ENCODE data around the gene CARHSP1. TPM values are rescaled to one million over a fixed set of nuclear protein-coding genes. Genes with fewer than 3 reads are reported as not detected.

The CARHSP1 gene
- total RNA-seq, 1 donor from 2014 or later: 61.5 TPM

- Histone ChIP-seq H3K9ac (ENCODE audit: low read length) (no peak overlapping the region), H3K9me3 (ENCODE audit: insufficient read depth, low read depth, low read length) (no peaks in the 10 kb centered on the region), H3K4me3 (ENCODE audit: insufficient read depth, low read depth, low read length) (no peak overlapping the region), H3K27ac (ENCODE audit: low read depth, low read length) (no peak overlapping the region), H3K4me2 (ENCODE audit: low read length) (no peak overlapping the region), H3K4me1 (ENCODE audit: insufficient read depth, low read length) (no peaks in the 10 kb centered on the region), H4K20me1 (ENCODE audit: insufficient read depth, low read length) (peaks cover 85% of the 10 kb centered on the region), H3K27me3 (ENCODE audit: insufficient read depth, low read length) (no peaks in the 10 kb centered on the region), H3K36me3 (ENCODE audit: insufficient read depth, low read length) (peaks cover 69% of the 10 kb centered on the region), H2AFZ (ENCODE audit: low read depth, low read length) (no peak overlapping the region), H3K79me2 (ENCODE audit: insufficient read depth, low read length) (peaks cover 51% of the 10 kb centered on the region)
- Mint-ChIP-seq H3K9me3 (ENCODE audit: unreplicated experiment) (peaks cover 2% of the 10 kb centered on the region), H3K4me1 (ENCODE audit: low read depth, unreplicated experiment) (peaks cover 4% of the 10 kb centered on the region), H3K36me3 (ENCODE audit: low read depth, unreplicated experiment) (peaks cover 44% of the 10 kb centered on the region), H3K4me3 (ENCODE audit: unreplicated experiment) (no peak overlapping the region), H3K27me3 (ENCODE audit: low read depth, unreplicated experiment) (no peaks in the 10 kb centered on the region), H3K27ac (ENCODE audit: unreplicated experiment) (peak overlapping the region; percentile 41)
- FAIRE-seq (no peak), DNase-seq (ENCODE audit: low read depth) (no peak)
- TF ChIP-seq EZH2 (IDR thresholded peaks at IDR 0.05; ENCODE audit: insufficient read depth, low read length) (no peak), CTCF (IDR thresholded peaks at IDR 0.05; ENCODE audit: insufficient read depth, low read depth, low read length) (no peak)
Observed at GRCh38 chr16:8816967-8817655, 51.7 kb downstream of the CARHSP1 start.

GRCh38 chr16:8814095-8814806, 54.6 kb downstream of the CARHSP1 start:
- H3K36me3 Mint-ChIP-seq (ENCODE audit: low read depth, unreplicated experiment): peaks cover 33% of the 10 kb centered on the region
- FAIRE-seq (no peak), DNase-seq (ENCODE audit: low read depth) (no peak)
- no peaks in the 10 kb centered on the region for H3K9me3 Mint-ChIP-seq (ENCODE audit: unreplicated experiment)
- TF ChIP-seq EZH2 (IDR thresholded peaks at IDR 0.05; ENCODE audit: insufficient read depth, low read length): no peak
- no peak overlapping the region for H2AFZ ChIP-seq (ENCODE audit: low read depth, low read length)
- H3K4me3 ChIP-seq (ENCODE audit: insufficient read depth, low read depth, low read length): no peak overlapping the region
- H4K20me1 ChIP-seq (ENCODE audit: insufficient read depth, low read length): peaks cover 91% of the 10 kb centered on the region
- H3K9me3 ChIP-seq (ENCODE audit: insufficient read depth, low read depth, low read length): no peaks in the 10 kb centered on the region
- H3K27me3 Mint-ChIP-seq (ENCODE audit: low read depth, unreplicated experiment): no peaks in the 10 kb centered on the region
- H3K27ac ChIP-seq (ENCODE audit: low read depth, low read length): no peak overlapping the region
- peaks cover 77% of the 10 kb centered on the region for H3K36me3 ChIP-seq (ENCODE audit: insufficient read depth, low read length)
- H3K4me2 ChIP-seq (ENCODE audit: low read length): no peak overlapping the region
- no peak overlapping the region for H3K9ac ChIP-seq (ENCODE audit: low read length)
- peaks cover 39% of the 10 kb centered on the region for H3K79me2 ChIP-seq (ENCODE audit: insufficient read depth, low read length)
- H3K4me1 ChIP-seq (ENCODE audit: insufficient read depth, low read length): no peaks in the 10 kb centered on the region
- peaks cover 5% of the 10 kb centered on the region for H3K4me1 Mint-ChIP-seq (ENCODE audit: low read depth, unreplicated experiment)
- H3K27me3 ChIP-seq (ENCODE audit: insufficient read depth, low read length): no peaks in the 10 kb centered on the region
- no peak overlapping the region for H3K4me3 Mint-ChIP-seq (ENCODE audit: unreplicated experiment)
- no peak overlapping the region for H3K27ac Mint-ChIP-seq (ENCODE audit: unreplicated experiment)

GRCh38 chr16:8812162-8812843, 56.5 kb downstream of the CARHSP1 start:
- Histone ChIP-seq H2AFZ (ENCODE audit: low read depth, low read length) (no peak overlapping the region), H3K4me2 (ENCODE audit: low read length) (no peak overlapping the region), H3K9me3 (ENCODE audit: insufficient read depth, low read depth, low read length) (no peaks in the 10 kb centered on the region), H3K4me1 (ENCODE audit: insufficient read depth, low read length) (no peaks in the 10 kb centered on the region), H3K27me3 (ENCODE audit: insufficient read depth, low read length) (no peaks in the 10 kb centered on the region), H4K20me1 (ENCODE audit: insufficient read depth, low read length) (peaks cover 91% of the 10 kb centered on the region), H3K27ac (ENCODE audit: low read depth, low read length) (no peak overlapping the region), H3K9ac (ENCODE audit: low read length) (no peak overlapping the region), H3K36me3 (ENCODE audit: insufficient read depth, low read length) (peaks cover 80% of the 10 kb centered on the region), H3K4me3 (ENCODE audit: insufficient read depth, low read depth, low read length) (no peak overlapping the region), H3K79me2 (ENCODE audit: insufficient read depth, low read length) (peaks cover 45% of the 10 kb centered on the region)
- FAIRE-seq (no peak), DNase-seq (ENCODE audit: low read depth) (no peak)
- Mint-ChIP-seq H3K9me3 (ENCODE audit: unreplicated experiment) (no peaks in the 10 kb centered on the region), H3K36me3 (ENCODE audit: low read depth, unreplicated experiment) (peaks cover 36% of the 10 kb centered on the region), H3K27me3 (ENCODE audit: low read depth, unreplicated experiment) (no peaks in the 10 kb centered on the region), H3K4me3 (ENCODE audit: unreplicated experiment) (no peak overlapping the region), H3K4me1 (ENCODE audit: low read depth, unreplicated experiment) (peaks cover 5% of the 10 kb centered on the region), H3K27ac (ENCODE audit: unreplicated experiment) (no peak overlapping the region)
- no peak for TF ChIP-seq CTCF (IDR thresholded peaks at IDR 0.05; ENCODE audit: insufficient read depth, low read depth, low read length)
- TF ChIP-seq EZH2 (IDR thresholded peaks at IDR 0.05; ENCODE audit: insufficient read depth, low read length): no peak
